K562 (cell line): Measurements from ENCODE around the gene C2orf81. TPM values are rescaled to one million over a fixed set of nuclear protein-coding genes. Genes with fewer than 3 reads are reported as not detected.

Source experiments
- ATAC-seq: fragments of 200-7000 bp; cut with Tn5 transposase; 3 replicates; pipeline ENCODE4 v1.9.1; 2020; ENCODE audit warnings: moderate library complexity
- BruUV-seq: library from RNA; stranded (reverse); fragments of 400-500 nt; replicated peaks from 2 replicates; lab custom pipeline; 2021; lab: Mats Ljungman, UMichigan
- CTCF ChIA-PET: fragments of 300-600 bp; formaldehyde crosslinking; extraction: SDS; loops from one replicate; lab custom pipeline; 2021; ENCODE audit warnings: low intra/inter-chr PET ratio; lab: Yijun Ruan, JAX
- POLR2A ChIA-PET: fragments of 300-600, 350-650 bp; sonication (Branson Sonifier 250); formaldehyde crosslinking; extraction: SDS; loops from one replicate; lab custom pipeline; 2021; ENCODE audit warnings: antibody characterized with exemption, inconsistent platforms; lab: Yijun Ruan, JAX
- DNase-seq, 4 experiments: peaks; one replicate each; pipeline versions ENCODE4 v3.0.0 to v3.0.0-alpha.2; 2011 to 2018; ENCODE audit warnings: low spot score in 3 of 4, mixed read lengths in 3 of 4; ENCODE audit errors: extremely low read depth in 1 of 4
- FAIRE-seq: peaks from 2 replicates; lab custom pipeline; 2011; peaks lifted over from hg19 to GRCh38; lab: Jason Lieb, UNC
- H2AFZ ChIP-seq: 2 replicates; pipeline ENCODE4 v1.6.0; 2011; ENCODE audit warnings: low read depth, low read length, control low read depth, inconsistent platforms
- H3K27ac ChIP-seq: fragments of 200-600 bp; 3 replicates; pipeline ENCODE4 v1.8.0; 2011; ENCODE audit warnings: low read depth, mild to moderate bottlenecking, control low read depth, inconsistent platforms, low read length, moderate library complexity, mixed read lengths; ENCODE audit errors: extremely low read depth
- H3K27me3 ChIP-seq, 2 experiments: fragments of 300-600 bp in 1 of 2; 2 replicates in 1 of 2; 3 replicates in 1 of 2; pipeline versions ENCODE4 v1.6.0 to v1.8.0; 2011; ENCODE audit warnings: inconsistent platforms in 2 of 2, low read length in 2 of 2, mild to moderate bottlenecking in 1 of 2, mixed read lengths in 1 of 2, moderate library complexity in 1 of 2; ENCODE audit not compliant: control insufficient read depth in 2 of 2, insufficient read depth in 2 of 2
- H3K36me3 ChIP-seq: fragments of 300-600 bp; 3 replicates; pipeline ENCODE4 v1.8.0; 2011; ENCODE audit warnings: mild to moderate bottlenecking, low read length, inconsistent platforms; ENCODE audit not compliant: control insufficient read depth, insufficient read depth
- H3K4me1 ChIP-seq, 2 experiments: fragments of 200-600 bp in 1 of 2; replicated peaks in 1 of 2; 2 replicates in 1 of 2; 3 replicates in 1 of 2; pipeline versions ENCODE4 v1.5.1 to v1.8.0; 2011; ENCODE audit warnings: inconsistent platforms in 2 of 2, low read length in 2 of 2, mild to moderate bottlenecking in 1 of 2, mixed read lengths in 1 of 2, moderate library complexity in 1 of 2; ENCODE audit not compliant: control insufficient read depth in 2 of 2, insufficient read depth in 2 of 2
- H3K4me2 ChIP-seq: 2 replicates; pipeline ENCODE4 v1.6.1; 2011; ENCODE audit warnings: low read length, control low read depth, inconsistent platforms, mixed read lengths; ENCODE audit not compliant: insufficient read depth
- H3K4me3 ChIP-seq: fragments of 200-600 bp; sonication (generic), shearing (Covaris generic); 2 replicates; pipeline ENCODE4 v1.5.1; 2016; ENCODE audit warnings: control low read depth, inconsistent platforms
- H3K79me2 ChIP-seq: fragments of 200-600 bp; 3 replicates; pipeline ENCODE4 v1.8.0; 2011; ENCODE audit warnings: low read length, inconsistent platforms; ENCODE audit not compliant: control insufficient read depth, insufficient read depth
- H3K9ac ChIP-seq, 2 experiments: 2 replicates each; pipeline versions ENCODE4 v1.6.0 to v1.6.1; 2011; ENCODE audit warnings: low read depth in 2 of 2, low read length in 2 of 2, control low read depth in 1 of 2, inconsistent platforms in 1 of 2, mild to moderate bottlenecking in 1 of 2, mixed read lengths in 1 of 2; ENCODE audit not compliant: insufficient read depth in 1 of 2
- H3K9me1 ChIP-seq: one replicate; pipeline ENCODE4 v1.6.0; 2011; ENCODE audit warnings: inconsistent platforms, mild to moderate bottlenecking, low read length, moderate library complexity; ENCODE audit not compliant: control insufficient read depth, insufficient read depth
- H3K9me3 ChIP-seq: replicated peaks from 2 replicates; pipeline ENCODE4 v1.5.1; 2011; ENCODE audit warnings: low read depth, low read length, inconsistent platforms; ENCODE audit not compliant: control insufficient read depth, insufficient read depth
- H4K20me1 ChIP-seq: replicated peaks from 2 replicates; pipeline ENCODE4 v1.6.1; 2011; ENCODE audit warnings: low read length, inconsistent platforms, mixed read lengths; ENCODE audit not compliant: control insufficient read depth, insufficient read depth
- CTBP1 ChIP-seq: fragments of 450-650 bp; IDR thresholded peaks from 2 replicates; pipeline ENCODE4 v1.6.1; 2016; ENCODE audit warnings: borderline replicate concordance
- ESRRA ChIP-seq: fragments of 450-650 bp; IDR thresholded peaks from 2 replicates; pipeline ENCODE4 v1.6.1; 2014; ENCODE audit warnings: low read depth, mild to moderate bottlenecking, moderate library complexity, borderline replicate concordance
- HINFP ChIP-seq: fragments of 450-650 bp; conservative IDR thresholded peaks from 2 replicates; pipeline ENCODE4 v1.6.1; 2016; ENCODE audit warnings: missing genetic modification characterization, low read depth, mild to moderate bottlenecking, control low read depth, missing compliant biosample characterization
- MYC ChIP-seq, 2 experiments: fragments of 250-450 bp in 1 of 2; sonication (Bioruptor Pico) in 1 of 2; IDR thresholded peaks; 2 replicates each; pipeline versions ENCODE4 v1.5.1 to v1.6.1; 2012 to 2021; ENCODE audit warnings: low read depth in 2 of 2, borderline replicate concordance in 1 of 2, improper control_type of control experiment in 1 of 2, low read length in 1 of 2, mild to moderate bottlenecking in 1 of 2, moderate library complexity in 1 of 2
- NFXL1 ChIP-seq: fragments of 450-650 bp; formaldehyde crosslinking; IDR thresholded peaks from 2 replicates; pipeline ENCODE4 v1.4.0; 2021; ENCODE audit warnings: mild to moderate bottlenecking
- NR2C2 ChIP-seq, 2 experiments: fragments of 200-800 bp in 1 of 2; sonication (Bioruptor generic) in 1 of 2; sonication (generic) in 1 of 2; formaldehyde crosslinking in 1 of 2; IDR thresholded peaks; 2 replicates each; pipeline versions ENCODE4 v1.6.1 to v1.8.0; 2016 to 2022; ENCODE audit warnings: mild to moderate bottlenecking in 1 of 2, missing compliant biosample characterization in 1 of 2, missing genetic modification characterization in 1 of 2, missing genetic modification reagents in 1 of 2
- RFX5 ChIP-seq: IDR thresholded peaks from 2 replicates; pipeline ENCODE4 v1.6.1; 2011; ENCODE audit warnings: low read depth, mild to moderate bottlenecking, improper control_type of control experiment, low read length
- SMARCA4 ChIP-seq: fragments of 450-650 bp; IDR thresholded peaks from 2 replicates; pipeline ENCODE4 v1.6.1; 2016
- SRSF9 ChIP-seq: fragments of 200-400 bp; formaldehyde crosslinking; IDR thresholded peaks from 2 replicates; pipeline ENCODE4 v1.6.1; 2017; ENCODE audit warnings: low read depth, low read length, borderline replicate concordance
- ZKSCAN3 ChIP-seq: fragments of 250-450 bp; sonication (Bioruptor Pico); IDR thresholded peaks from 2 replicates; pipeline ENCODE4 v1.4.0; 2020
- ZNF449 ChIP-seq: fragments of 250-450 bp; sonication (Bioruptor Pico); IDR thresholded peaks from 2 replicates; pipeline ENCODE4 v1.8.0; 2022; ENCODE audit warnings: moderate library complexity, mild to moderate bottlenecking, inconsistent platforms
- ZNF699 ChIP-seq: fragments of 250-450 bp; sonication (Bioruptor Pico); IDR thresholded peaks from 2 replicates; pipeline ENCODE4 v1.8.0; 2021; ENCODE audit warnings: mild to moderate bottlenecking, moderate library complexity; ENCODE audit not compliant: insufficient replicate concordance
- WGBS: fragments of 100-300 bp; shearing (Covaris generic); methylation state at CpG from one replicate; pipeline ENCODE4 v1.1.6; 2016; ENCODE audit warnings: low coverage, mixed read lengths; ENCODE audit not compliant: insufficient coverage; ENCODE audit errors: missing lambda C conversion rate; 5-methylcytosine and 5-hydroxymethylcytosine counted together
- in situ Hi-C: fragments of 300-500 bp; cut with MboI; formaldehyde crosslinking; loops from 4 replicates; pipeline ENCODE4 v1.15.0; 2018; ENCODE audit warnings: inconsistent platforms, mixed read lengths
- intact Hi-C: fragments of 100-400 bp; cut with micrococcal nuclease; formaldehyde crosslinking; loops from 2 replicates; pipeline ENCODE4 v1.14.2; 2022
- polyA plus RNA-seq, 8 experiments: library from polyadenylated mRNA; depleted of rRNA in 4 of 8; stranded (reverse) in 5 of 8; unstranded in 3 of 8; fragments of >200 nt; fragmentation: Nextera tagmentation in 2 of 8; fragmentation: Illumina TruSeq in 1 of 8; extraction: Ambion mirVana in 2 of 8; extraction: Trizol in 1 of 8; gene quantifications; 2 replicates each; pipeline versions ENCODE4 v1.2.1 to v1.2.3, GENCODE V29; 2011 to 2014; ENCODE audit warnings: inconsistent platforms in 1 of 8, missing spikeins in 1 of 8
- total RNA-seq, 7 experiments: library from RNA; depleted of rRNA in 6 of 7; stranded (reverse); fragments of >200 nt in 6 of 7; fragmentation: Illumina TruSeq in 2 of 7; extraction: Trizol in 2 of 7; gene quantifications; 2 replicates each; pipeline versions ENCODE4 v1.2.1 to v1.2.3, GENCODE V29; 2011 to 2021; ENCODE audit warnings: low replicate concordance in 1 of 7
- TF ChIP-seq, protein P1 (sequence below), 2 experiments: fragments of 450-650 bp in 1 of 2; sonication (generic) in 1 of 2; formaldehyde crosslinking; conservative IDR thresholded peaks; 2 replicates each; pipeline versions ENCODE4 v1.4.0 to v1.8.1; 2020 to 2022; ENCODE audit warnings: mild to moderate bottlenecking in 1 of 2, missing genetic modification reagents in 1 of 2
- TF ChIP-seq, protein P2 (sequence below), 2 experiments: fragments of 450-650 bp; conservative IDR thresholded peaks; 2 replicates each; pipeline ENCODE4 v1.6.1; 2017; ENCODE audit warnings: mild to moderate bottlenecking in 2 of 2, moderate library complexity in 2 of 2

Gene C2orf81
- total and polyA plus RNA-seq, 9 of the 15 experiments (the other 6 are each of a cell fraction or from before 2014, with no cell fraction given) = 0.06 TPM; not detected in 8

DNA sequence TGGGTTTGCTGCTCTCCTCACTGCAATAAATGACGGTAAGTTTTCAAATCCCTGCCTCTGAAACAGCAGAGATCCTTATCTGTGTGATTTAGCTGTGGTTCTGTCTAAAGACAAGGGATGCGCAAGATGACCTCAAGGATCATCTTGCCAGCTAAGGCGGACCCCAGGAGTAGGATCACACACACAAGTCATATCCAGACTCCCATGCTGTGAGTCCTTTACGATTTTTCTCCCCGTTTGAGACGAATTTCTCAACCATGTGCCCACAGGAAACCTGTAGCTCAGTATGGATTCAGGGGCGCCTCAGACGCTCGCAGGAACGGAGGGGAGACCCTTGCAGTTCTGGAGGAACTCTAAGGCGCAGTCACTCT, 30.2 kb downstream of the C2orf81 start (continued):
- TF ChIP-seq NR2C2 (CRISPR knock-in tag; IDR thresholded peaks at IDR 0.05) (no peak), NR2C2 (tag; IDR thresholded peaks at IDR 0.05) (peak; percentile 25; the same call in 1 of the 2 replicates), ESRRA (peak; percentile 24; the same call in 1 of the 2 replicates), ZNF449 (CRISPR knock-in tag) (no peak), CTBP1 (peak; percentile 81; the same call in 1 of the 2 replicates)

DNA sequence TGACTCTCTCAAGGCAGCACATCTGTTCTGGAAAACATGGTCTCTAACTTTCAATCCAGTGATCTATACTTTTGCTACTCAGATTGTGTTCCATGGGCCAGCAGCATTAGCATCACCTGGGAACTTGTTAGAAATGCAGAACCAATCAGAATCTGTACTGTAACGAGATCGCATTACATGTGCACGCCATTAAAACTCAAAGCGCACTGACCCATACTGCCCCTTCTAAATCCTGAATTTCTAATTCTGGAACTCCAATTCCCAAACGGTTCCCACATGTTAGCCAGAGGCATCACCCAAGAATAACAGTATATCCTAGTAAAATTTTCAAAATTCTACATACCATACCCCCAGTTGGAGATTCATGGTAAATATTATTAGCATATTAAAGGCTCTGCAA, 30.8 kb downstream of the C2orf81 start:
- Histone ChIP-seq H3K9ac (no peak overlapping the region), H3K4me2 (no peak overlapping the region; the same call in 1 of the 2 replicates), H3K27me3 (no peaks in the 10 kb centered on the region), H4K20me1 (0 out of 2 replicates have a peak, but pooled peaks cover 3% of the 10 kb centered on the region), H2AFZ (no peak overlapping the region), H3K36me3 (peaks cover under 1% of the 10 kb centered on the region; the same call in 1 of the 3 replicates)
- no TSS peak for BruUV-seq
- no peak for DNase-seq
- CTCF ChIA-PET = no interaction called here
- TF ChIP-seq NFXL1 (CRISPR knock-in tag) (no peak), CTBP1 (no peak), ZNF699 (CRISPR knock-in tag) (no peak), HINFP (no peak), RFX5 (no peak), SMARCA4 (no peak), SRSF9 (no peak), ZKSCAN3 (no peak), MYC (IDR thresholded peaks at IDR 0.05; ENCODE audit: low read depth, low read length) (no peak), MYC (CRISPR knock-in tag; IDR thresholded peaks at IDR 0.05; ENCODE audit: borderline replicate concordance, low read depth) (no peak)
- TF ChIP-seq, protein P1, sequence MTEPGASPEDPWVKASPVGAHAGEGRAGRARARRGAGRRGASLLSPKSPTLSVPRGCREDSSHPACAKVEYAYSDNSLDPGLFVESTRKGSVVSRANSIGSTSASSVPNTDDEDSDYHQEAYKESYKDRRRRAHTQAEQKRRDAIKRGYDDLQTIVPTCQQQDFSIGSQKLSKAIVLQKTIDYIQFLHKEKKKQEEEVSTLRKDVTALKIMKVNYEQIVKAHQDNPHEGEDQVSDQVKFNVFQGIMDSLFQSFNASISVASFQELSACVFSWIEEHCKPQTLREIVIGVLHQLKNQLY (CRISPR knock-in tag; conservative IDR thresholded peaks at IDR 0.05) = no peak
- TF ChIP-seq, protein P2, sequence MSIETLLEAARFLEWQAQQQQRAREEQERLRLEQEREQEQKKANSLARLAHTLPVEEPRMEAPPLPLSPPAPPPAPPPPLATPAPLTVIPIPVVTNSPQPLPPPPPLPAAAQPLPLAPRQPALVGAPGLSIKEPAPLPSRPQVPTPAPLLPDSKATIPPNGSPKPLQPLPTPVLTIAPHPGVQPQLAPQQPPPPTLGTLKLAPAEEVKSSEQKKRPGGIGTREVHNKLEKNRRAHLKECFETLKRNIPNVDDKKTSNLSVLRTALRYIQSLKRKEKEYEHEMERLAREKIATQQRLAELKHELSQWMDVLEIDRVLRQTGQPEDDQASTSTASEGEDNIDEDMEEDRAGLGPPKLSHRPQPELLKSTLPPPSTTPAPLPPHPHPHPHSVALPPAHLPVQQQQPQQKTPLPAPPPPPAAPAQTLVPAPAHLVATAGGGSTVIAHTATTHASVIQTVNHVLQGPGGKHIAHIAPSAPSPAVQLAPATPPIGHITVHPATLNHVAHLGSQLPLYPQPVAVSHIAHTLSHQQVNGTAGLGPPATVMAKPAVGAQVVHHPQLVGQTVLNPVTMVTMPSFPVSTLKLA (conservative IDR thresholded peaks at IDR 0.05) = no peak
- TF ChIP-seq, all 486 proteins: peak for 0
- no peaks in the 10 kb centered on the region for H3K9me1 ChIP-seq
- H3K4me1 ChIP-seq = peaks cover 3 to 17% of the 10 kb centered on the region in 2 experiments; a peak in 3 of 5 replicates
- FAIRE-seq (no peak), ATAC-seq (no peak)
- intact Hi-C loops = loop anchor here (5.0 to 10.0 kb wide), 3 partner anchors 123 to 566 kb away; partner anchors contain the start of gene STAMBP
- WGBS = 61% methylated on average over 5 of the region's 5 CpGs
- 0 out of 2 replicates have a peak overlapping the region, but pooled peaks have one; percentile 66 for H3K4me3 ChIP-seq
- POLR2A ChIA-PET = interaction anchor here (0.6 to 2.6 kb wide), 6 partner anchors 7 to 539 kb away, joined by 3 to 13 read pairs (median 4); partner anchors contain the start of gene DCTN1
- H3K79me2 ChIP-seq = peaks cover 26% of the 10 kb centered on the region
- H3K9me3 ChIP-seq = no peaks in the 10 kb centered on the region
- in situ Hi-C loops = no loop called here
- H3K27ac ChIP-seq = no peak overlapping the region
